Fibroblast of lung (primary cell): Measurements from ENCODE around the gene DNMT3A. TPM values are rescaled to one million over a fixed set of nuclear protein-coding genes. Genes with fewer than 3 reads are reported as not detected.

Source experiments
- DNase-seq, 2 donors: peaks; one replicate each; pipeline versions ENCODE4 v3.0.0 to v3.0.0-alpha.2; 2010; ENCODE audit warnings: low read depth in 2 of 2
- H2AFZ ChIP-seq: 2 replicates; pipeline ENCODE4 v1.5.1; 2012; ENCODE audit warnings: low read length, control low read depth, inconsistent platforms
- H3K27ac ChIP-seq: 2 replicates; pipeline ENCODE4 v1.5.1; 2011; ENCODE audit warnings: low read length, control low read depth; ENCODE audit not compliant: insufficient read depth
- H3K27me3 ChIP-seq: 2 replicates; pipeline ENCODE4 v1.5.1; 2011; ENCODE audit warnings: mild to moderate bottlenecking, low read length; ENCODE audit not compliant: control insufficient read depth, insufficient read depth
- H3K36me3 ChIP-seq: 2 replicates; pipeline ENCODE4 v1.5.1; 2011; ENCODE audit warnings: low read length; ENCODE audit not compliant: control insufficient read depth, insufficient read depth
- H3K4me1 ChIP-seq: 2 replicates; pipeline ENCODE4 v1.5.1; 2011; ENCODE audit warnings: low read length; ENCODE audit not compliant: control insufficient read depth, insufficient read depth; ENCODE audit errors: extremely low read depth
- H3K4me2 ChIP-seq: 2 replicates; pipeline ENCODE4 v1.5.1; 2011; ENCODE audit warnings: low read length, control low read depth; ENCODE audit not compliant: insufficient read depth; ENCODE audit errors: extremely low read depth
- H3K4me3 ChIP-seq, 4 experiments: fragments of 200-600 bp in 1 of 4; sonication (generic) in 1 of 4; replicated peaks in 1 of 4; 2 replicates each; pipeline ENCODE4 v1.5.1; 2011 to 2016; ENCODE audit warnings: low read length in 4 of 4, low read depth in 3 of 4, mild to moderate bottlenecking in 3 of 4, control low read depth in 2 of 4, inconsistent platforms in 1 of 4, mixed read lengths in 1 of 4; ENCODE audit not compliant: insufficient read depth in 1 of 4; ENCODE audit errors: control extremely low read depth in 1 of 4
- H3K79me2 ChIP-seq: 2 replicates; pipeline ENCODE4 v1.5.1; 2012; ENCODE audit warnings: mild to moderate bottlenecking, low read length, inconsistent platforms; ENCODE audit not compliant: control insufficient read depth, insufficient read depth
- H3K9ac ChIP-seq: 2 replicates; pipeline ENCODE4 v1.5.1; 2011; ENCODE audit warnings: mild to moderate bottlenecking, low read length, control low read depth; ENCODE audit not compliant: insufficient read depth
- H3K9me3 ChIP-seq: 2 replicates; pipeline ENCODE4 v1.5.1; 2012; ENCODE audit warnings: low read depth, low read length; ENCODE audit not compliant: control insufficient read depth, insufficient read depth
- H4K20me1 ChIP-seq: 2 replicates; pipeline ENCODE4 v1.5.1; 2011; ENCODE audit warnings: low read length; ENCODE audit not compliant: control insufficient read depth, insufficient read depth; ENCODE audit errors: extremely low read depth
- CTCF ChIP-seq, 2 donors: IDR thresholded peaks in 1 of 2; conservative IDR thresholded peaks in 1 of 2; 1 replicate in 1 of 2; 2 replicates in 1 of 2; pipeline ENCODE4 v1.5.1; 2011 to 2012; ENCODE audit warnings: low read length in 2 of 2, control low read depth in 1 of 2, inconsistent platforms in 1 of 2, low read depth in 1 of 2, mild to moderate bottlenecking in 1 of 2
- EZH2 ChIP-seq: IDR thresholded peaks from 2 replicates; pipeline ENCODE4 v1.5.1; 2012; ENCODE audit warnings: low read length, control low read depth, mild to moderate bottlenecking; ENCODE audit errors: missing control alignments
- polyA plus RNA-seq, 2 donors: library from polyadenylated mRNA; depleted of rRNA in 1 of 2; stranded (reverse) in 1 of 2; unstranded in 1 of 2; fragments of >200 nt; gene quantifications; 2 replicates each; pipeline ENCODE4 v1.2.1, GENCODE V29; 2011 to 2012; ENCODE audit warnings: missing spikeins in 1 of 2
- total RNA-seq: library from RNA; depleted of rRNA; stranded (reverse); fragments of >200 nt; gene quantifications from 2 replicates; pipeline ENCODE4 v1.2.1, GENCODE V29; 2014

The DNMT3A gene
- total and polyA plus RNA-seq, 2 donors (not counting 1 experiment from before 2014, with no cell fraction given): 3.6 to 19.7 TPM

- Histone ChIP-seq H3K9me3 (no peaks in the 10 kb centered on the region), H3K4me3 (no peak overlapping the region), H4K20me1 (no peaks in the 10 kb centered on the region)
These were observed 41.7 kb downstream of the DNMT3A start for GRCh38 chr2:25300001-25300400.

GRCh38 chr2:25298776-25299431, 42.8 kb downstream of the DNMT3A start:
- H3K4me1 ChIP-seq: peaks cover 20% of the 10 kb centered on the region
- no peak for DNase-seq
- H3K36me3 ChIP-seq: peaks cover 2% of the 10 kb centered on the region
- H3K4me3 ChIP-seq: no peak overlapping the region
- no peak overlapping the region for H3K9ac ChIP-seq
- H3K4me2 ChIP-seq: no peak overlapping the region
- no peaks in the 10 kb centered on the region for H3K9me3 ChIP-seq
- H3K27ac ChIP-seq: no peak overlapping the region
- H3K27me3 ChIP-seq: no peaks in the 10 kb centered on the region
- H4K20me1 ChIP-seq: no peaks in the 10 kb centered on the region
- no peaks in the 10 kb centered on the region for H3K79me2 ChIP-seq
- TF ChIP-seq CTCF (conservative IDR thresholded peaks at IDR 0.05 in 1 of 2, IDR thresholded peaks at IDR 0.05 in 1 of 2; ENCODE audit: low read depth in 1 of 2, low read length in 2 of 2) (no peak), EZH2 (no peak)
- no peak overlapping the region for H2AFZ ChIP-seq

More at GRCh38 chr2:25300001-25300400, 41.7 kb downstream of the DNMT3A start:
- Histone ChIP-seq H2AFZ (no peak overlapping the region), H3K27ac (no peak overlapping the region), H3K4me1 (peaks cover 14% of the 10 kb centered on the region), H3K79me2 (no peaks in the 10 kb centered on the region), H3K27me3 (no peaks in the 10 kb centered on the region), H3K36me3 (peaks cover 2% of the 10 kb centered on the region), H3K9ac (no peak overlapping the region), H3K4me2 (no peak overlapping the region)
- TF ChIP-seq EZH2 (no peak), CTCF (conservative IDR thresholded peaks at IDR 0.05 in 1 of 2, IDR thresholded peaks at IDR 0.05 in 1 of 2; ENCODE audit: low read depth in 1 of 2, low read length in 2 of 2) (no peak)
- DNase-seq: no peak

- no peaks in the 10 kb centered on the region for H4K20me1 ChIP-seq
- no peak overlapping the region for H3K9ac ChIP-seq
- no peak overlapping the region for H3K27ac ChIP-seq
- peaks cover 2% of the 10 kb centered on the region for H3K36me3 ChIP-seq
- no peak for DNase-seq
- H3K4me3 ChIP-seq: no peak overlapping the region
- H2AFZ ChIP-seq: no peak overlapping the region
- TF ChIP-seq EZH2 (no peak), CTCF (conservative IDR thresholded peaks at IDR 0.05 in 1 of 2, IDR thresholded peaks at IDR 0.05 in 1 of 2; ENCODE audit: low read depth in 1 of 2, low read length in 2 of 2) (no peak)
- H3K9me3 ChIP-seq: no peaks in the 10 kb centered on the region
- H3K4me2 ChIP-seq: no peak overlapping the region
- no peaks in the 10 kb centered on the region for H3K27me3 ChIP-seq
- H3K4me1 ChIP-seq: peaks cover 20% of the 10 kb centered on the region
- no peaks in the 10 kb centered on the region for H3K79me2 ChIP-seq
These were observed 44.0 kb downstream of the DNMT3A start for GRCh38 chr2:25297738-25298137.
